HepG2 (cell line): Measurements from ENCODE around the gene SIRT5. TPM values are rescaled to one million over a fixed set of nuclear protein-coding genes. Genes with fewer than 3 reads are reported as not detected.

Experiments used
- AGO2 ChIP-seq: fragments of 200-400 bp; formaldehyde crosslinking; optimal IDR thresholded peaks from 2 replicates; pipeline ENCODE3; 2017; ENCODE audit warnings: mild to moderate bottlenecking, low read depth, low read length, moderate library complexity
- ATF7-NPFF ChIP-seq: sonication (generic); formaldehyde crosslinking; IDR thresholded peaks from 2 replicates; pipeline ENCODE4 v1.8.1; 2023; ENCODE audit warnings: mild to moderate bottlenecking, low read depth, missing genetic modification reagents, moderate library complexity
- EED ChIP-seq: sonication (generic); formaldehyde crosslinking; IDR thresholded peaks from 2 replicates; pipeline ENCODE4 v1.5.0; 2020; ENCODE audit warnings: mild to moderate bottlenecking, missing genetic modification reagents
- GATA4 ChIP-seq: sonication (generic); IDR thresholded peaks from 2 replicates; pipeline ENCODE4 v1.6.1; 2016; ENCODE audit warnings: antibody characterized with exemption, low read depth, borderline replicate concordance
- MATR3 ChIP-seq: sonication (generic); formaldehyde crosslinking; IDR thresholded peaks from 2 replicates; pipeline ENCODE4 v1.4.0; 2020; ENCODE audit warnings: missing genetic modification reagents
- MEF2D ChIP-seq: sonication (generic); formaldehyde crosslinking; IDR thresholded peaks from 2 replicates; pipeline ENCODE4 v1.5.1; 2020; ENCODE audit warnings: mild to moderate bottlenecking, missing genetic modification reagents
- MEIS1 ChIP-seq: sonication (generic); formaldehyde crosslinking; IDR thresholded peaks from 2 replicates; pipeline ENCODE4 v1.9.0; 2021; ENCODE audit warnings: mild to moderate bottlenecking, missing genetic modification reagents, moderate library complexity, borderline replicate concordance
- PAF1 ChIP-seq: IDR thresholded peaks from 2 replicates; pipeline ENCODE4 v1.6.1; 2016; ENCODE audit warnings: missing genetic modification reagents, missing compliant biosample characterization
- TERF1 ChIP-seq: sonication (generic); formaldehyde crosslinking; IDR thresholded peaks from 2 replicates; pipeline ENCODE4 v1.8.0; 2022; ENCODE audit warnings: mild to moderate bottlenecking, missing genetic modification reagents, moderate library complexity
- TFDP1 ChIP-seq: IDR thresholded peaks from 2 replicates; pipeline ENCODE4 v1.6.1; 2016; ENCODE audit warnings: missing compliant biosample characterization, missing genetic modification reagents, borderline replicate concordance
- ZNF20 ChIP-seq: sonication (generic); formaldehyde crosslinking; IDR thresholded peaks from 2 replicates; pipeline ENCODE4 v1.4.0; 2020; ENCODE audit warnings: mild to moderate bottlenecking, moderate library complexity, missing genetic modification reagents
- ZNF318 ChIP-seq: sonication (generic); formaldehyde crosslinking; IDR thresholded peaks from 2 replicates; pipeline ENCODE4 v1.4.0; 2020; ENCODE audit warnings: mild to moderate bottlenecking, missing genetic modification reagents
- ZNF510 ChIP-seq: sonication (generic); formaldehyde crosslinking; IDR thresholded peaks from 2 replicates; pipeline ENCODE4 v1.4.0; 2020; ENCODE audit warnings: low read depth, mild to moderate bottlenecking, missing genetic modification reagents
- ZNF567 ChIP-seq: sonication (generic); formaldehyde crosslinking; IDR thresholded peaks from 2 replicates; pipeline ENCODE4 v1.8.1; 2023; ENCODE audit warnings: mild to moderate bottlenecking, missing genetic modification reagents, borderline replicate concordance
- ZNF577 ChIP-seq: sonication (generic); formaldehyde crosslinking; IDR thresholded peaks from 2 replicates; pipeline ENCODE4 v1.4.0; 2020; ENCODE audit warnings: mild to moderate bottlenecking, low read depth, missing genetic modification reagents, borderline replicate concordance
- ZNF614 ChIP-seq: IDR thresholded peaks from 2 replicates; pipeline ENCODE4 v1.6.1; 2018; ENCODE audit warnings: missing biosample characterization, missing genetic modification reagents, inconsistent platforms, borderline replicate concordance
- ZNF746 ChIP-seq: sonication (generic); formaldehyde crosslinking; IDR thresholded peaks from 2 replicates; pipeline ENCODE4 v1.8.0; 2022; ENCODE audit warnings: mild to moderate bottlenecking, missing genetic modification reagents
- polyA plus RNA-seq, 8 experiments: library from polyadenylated mRNA; depleted of rRNA in 3 of 8; stranded (reverse) in 7 of 8; unstranded in 1 of 8; fragments of >200 nt; fragmentation: Illumina TruSeq in 4 of 8; extraction: Trizol in 4 of 8; gene quantifications; 2 replicates each; pipeline versions ENCODE4 v1.2.1 to v1.2.3, GENCODE V29; 2011 to 2016; ENCODE audit warnings: low read depth in 4 of 8, missing spikeins in 1 of 8, mixed read lengths in 1 of 8; ENCODE audit not compliant: insufficient read depth in 1 of 8
- total RNA-seq, 5 experiments: library from RNA; depleted of rRNA; stranded (reverse); fragments of >200 nt; fragmentation: Illumina TruSeq; extraction: Trizol; gene quantifications; 2 replicates each; pipeline ENCODE4 v1.2.3, GENCODE V29; 2016; ENCODE audit warnings: low read depth in 1 of 5

The SIRT5 gene
- total and polyA plus RNA-seq, 2 of the 13 experiments (the other 11 are each of a cell fraction or from before 2014, with no cell fraction given): 14.1 to 16.6 TPM

GRCh38 chr6:13614926-13615791 is 40.8 kb downstream of the SIRT5 start, which contains the start of gene NOL7 (continued):
- peak; percentile 86; the same call in 1 of the 2 replicates for TF ChIP-seq ZNF577 (CRISPR knock-in tag)
- TF ChIP-seq TFDP1: peak; percentile 86
- TF ChIP-seq ZNF318 (CRISPR knock-in tag): peak; percentile 89; the same call in 1 of the 2 replicates
- TF ChIP-seq ZNF614 (CRISPR knock-in tag): peak; percentile 98
- peak; percentile 97 for TF ChIP-seq ZNF567
- peak; percentile 97 for TF ChIP-seq EED (CRISPR knock-in tag)
- peak; percentile 94 for TF ChIP-seq MEIS1 (CRISPR knock-in tag)
- no peak for TF ChIP-seq GATA4
- no peak for TF ChIP-seq MATR3
- peak; percentile 89 for TF ChIP-seq ZNF746 (CRISPR knock-in tag)
- peak; percentile 7; the same call in 1 of the 2 replicates for TF ChIP-seq ZNF20
- TF ChIP-seq MEF2D (CRISPR knock-in tag): peak; percentile 92
- TF ChIP-seq TERF1: peak; percentile 79; the same call in 1 of the 2 replicates
- TF ChIP-seq ATF7-NPFF (CRISPR knock-in tag): peak; percentile 97
- peak; percentile 99 for TF ChIP-seq AGO2
- 0 out of 2 replicates have a peak, but pooled peaks have one; percentile 52 for TF ChIP-seq PAF1
- peak; percentile 77 for TF ChIP-seq ZNF510 (CRISPR knock-in tag)
